MM.1S (cell line): ENCODE results near the gene GFAP.

Experiments
- EZH2 ChIP-seq: fragments of 300-600 bp; sonication (generic); optimal IDR thresholded peaks from 2 replicates; pipeline ENCODE3; 2017; ENCODE audit warnings: low read depth, mild to moderate bottlenecking, antibody characterized with exemption, low read length, mixed read lengths
- TF ChIP-seq, protein P1 (sequence below): fragments of 300-600 bp; sonication (generic); IDR thresholded peaks from 2 replicates; pipeline ENCODE4 v1.5.1; 2016; ENCODE audit warnings: antibody characterized with exemption, low read length, mixed read lengths

DNA sequence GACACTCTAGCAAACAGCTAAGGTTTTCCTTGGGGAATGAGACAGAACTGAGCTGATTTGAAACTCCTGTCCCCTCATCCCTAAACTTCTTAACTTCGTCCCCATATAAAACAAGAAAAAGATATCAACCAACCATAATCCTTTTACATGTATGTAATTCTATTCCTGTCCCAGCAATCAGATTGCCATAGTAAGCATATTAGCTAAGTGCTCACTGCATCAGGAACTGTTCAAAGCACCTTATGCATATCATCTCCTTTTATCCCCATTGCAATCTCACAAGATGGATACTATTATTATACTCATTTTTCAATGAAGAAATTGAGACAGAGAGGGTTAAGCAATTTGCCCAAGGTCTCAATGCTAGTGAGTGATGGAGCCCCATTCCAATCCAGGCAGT is 25.5 kb upstream of the GFAP start:
- TF ChIP-seq, protein P1, sequence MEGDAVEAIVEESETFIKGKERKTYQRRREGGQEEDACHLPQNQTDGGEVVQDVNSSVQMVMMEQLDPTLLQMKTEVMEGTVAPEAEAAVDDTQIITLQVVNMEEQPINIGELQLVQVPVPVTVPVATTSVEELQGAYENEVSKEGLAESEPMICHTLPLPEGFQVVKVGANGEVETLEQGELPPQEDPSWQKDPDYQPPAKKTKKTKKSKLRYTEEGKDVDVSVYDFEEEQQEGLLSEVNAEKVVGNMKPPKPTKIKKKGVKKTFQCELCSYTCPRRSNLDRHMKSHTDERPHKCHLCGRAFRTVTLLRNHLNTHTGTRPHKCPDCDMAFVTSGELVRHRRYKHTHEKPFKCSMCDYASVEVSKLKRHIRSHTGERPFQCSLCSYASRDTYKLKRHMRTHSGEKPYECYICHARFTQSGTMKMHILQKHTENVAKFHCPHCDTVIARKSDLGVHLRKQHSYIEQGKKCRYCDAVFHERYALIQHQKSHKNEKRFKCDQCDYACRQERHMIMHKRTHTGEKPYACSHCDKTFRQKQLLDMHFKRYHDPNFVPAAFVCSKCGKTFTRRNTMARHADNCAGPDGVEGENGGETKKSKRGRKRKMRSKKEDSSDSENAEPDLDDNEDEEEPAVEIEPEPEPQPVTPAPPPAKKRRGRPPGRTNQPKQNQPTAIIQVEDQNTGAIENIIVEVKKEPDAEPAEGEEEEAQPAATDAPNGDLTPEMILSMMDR, result no peak
- no peak for TF ChIP-seq EZH2
